Measurements from ENCODE around the gene PTCD3. TPM values are rescaled to one million over a fixed set of nuclear protein-coding genes. Genes with fewer than 3 reads are reported as not detected.

PTCD3 gene
- total RNA-seq, 1 donor from 2014 or later: 123 TPM

- no peak for TF ChIP-seq CTCF (IDR thresholded peaks at IDR 0.05)
These were observed 41.8 kb downstream of the PTCD3 start for GRCh38 chr2:86147793-86148192.

GRCh38 chr2:86150502-86150901, 44.5 kb downstream of the PTCD3 start:
- Histone ChIP-seq H3K36me3 (peaks cover 58 to 69% of the 10 kb centered on the region in 2 donors), H3K27ac (no peak overlapping the region), H3K4me1 (no peaks in the 10 kb centered on the region), H3K9me3 (no peaks in the 10 kb centered on the region), H3K4me3 (no peak overlapping the region), H3K27me3 (no peaks in the 10 kb centered on the region)
- DNase-seq (ENCODE audit: low spot score in 2 of 2): no peak
- intact Hi-C loops (cut with DNase I): no loop called here
- TF ChIP-seq CTCF (IDR thresholded peaks at IDR 0.05): no peak

More at GRCh38 chr2:86147793-86148192, 41.8 kb downstream of the PTCD3 start:
- H3K27ac ChIP-seq: no peak overlapping the region
- no peak for DNase-seq (ENCODE audit: low spot score in 2 of 2)
- H3K36me3 ChIP-seq: peaks cover 81 to 87% of the 10 kb centered on the region in 2 donors
- no peaks in the 10 kb centered on the region for H3K9me3 ChIP-seq
- no peak overlapping the region for H3K4me3 ChIP-seq
- H3K27me3 ChIP-seq: no peaks in the 10 kb centered on the region
- intact Hi-C loops (cut with DNase I): no loop called here
- H3K4me1 ChIP-seq: no peaks in the 10 kb centered on the region

- Histone ChIP-seq H3K27me3 (no peaks in the 10 kb centered on the region), H3K36me3 (peaks cover 54 to 73% of the 10 kb centered on the region in 2 donors), H3K4me3 (no peak overlapping the region), H3K9me3 (no peaks in the 10 kb centered on the region), H3K4me1 (no peaks in the 10 kb centered on the region), H3K27ac (no peak overlapping the region)
- intact Hi-C loops (cut with DNase I): no loop called here
- no peak for TF ChIP-seq CTCF (IDR thresholded peaks at IDR 0.05)
- no peak for DNase-seq (ENCODE audit: low spot score in 2 of 2)
These were observed 51.0 kb downstream of the PTCD3 start for GRCh38 chr2:86157009-86157556.

- Histone ChIP-seq H3K9me3 (no peaks in the 10 kb centered on the region), H3K36me3 (peaks cover 63 to 84% of the 10 kb centered on the region in 2 donors), H3K27me3 (no peaks in the 10 kb centered on the region), H3K27ac (no peak overlapping the region), H3K4me1 (no peaks in the 10 kb centered on the region), H3K4me3 (no peak overlapping the region)
- no peak for DNase-seq (ENCODE audit: low spot score in 2 of 2)
- intact Hi-C loops (cut with DNase I): no loop called here
- no peak for TF ChIP-seq CTCF (IDR thresholded peaks at IDR 0.05)
These were observed 52.3 kb downstream of the PTCD3 start for GRCh38 chr2:86158286-86158685.

- no peak for TF ChIP-seq CTCF (IDR thresholded peaks at IDR 0.05)
- H3K9me3 ChIP-seq: no peaks in the 10 kb centered on the region
- no peak for DNase-seq (ENCODE audit: low spot score in 2 of 2)
- intact Hi-C loops (cut with DNase I): no loop called here
- H3K4me3 ChIP-seq: no peak overlapping the region
- peaks cover 66 to 93% of the 10 kb centered on the region in 2 donors for H3K36me3 ChIP-seq
- no peaks in the 10 kb centered on the region for H3K4me1 ChIP-seq
- H3K27me3 ChIP-seq: no peaks in the 10 kb centered on the region
- H3K27ac ChIP-seq: no peak overlapping the region
These were observed 54.3 kb downstream of the PTCD3 start for GRCh38 chr2:86160156-86160952.
